B cell (primary cell): ENCODE measurements around the gene SRP14. TPM values are rescaled to one million over a fixed set of nuclear protein-coding genes. Genes with fewer than 3 reads are reported as not detected.

ENCODE experiments used
- ATAC-seq: fragments of 200-7000 bp; cut with Tn5 transposase; one replicate; pipeline ENCODE4 v1.10.0; 2021; ENCODE audit warnings: low read depth, mild to moderate bottlenecking, moderate number of reproducible peaks, moderate library complexity
- CTCF ChIA-PET: fragments of 350-600 bp; sonication (Branson Sonifier 250); formaldehyde crosslinking; loops from one replicate; lab custom pipeline; 2021; ENCODE audit warnings: antibody characterized with exemption, inconsistent platforms; lab: Charles Lee
- POLR2A ChIA-PET: fragments of 350-600 bp; sonication (Branson Sonifier 250); formaldehyde crosslinking; loops from one replicate; lab custom pipeline; 2021; ENCODE audit warnings: antibody characterized with exemption; lab: Charles Lee
- DNase-seq: peaks from one replicate; pipeline ENCODE4 v3.0.0; 2013
- H2AFZ ChIP-seq: 2 replicates; pipeline ENCODE4 v1.6.1; 2012; ENCODE audit warnings: mild to moderate bottlenecking, low read depth, low read length; ENCODE audit not compliant: insufficient read depth, poor library complexity, severe bottlenecking
- H3K27ac ChIP-seq, 2 donors: 1 replicate in 1 of 2; 2 replicates in 1 of 2; pipeline ENCODE4 v1.5.1; 2012 to 2013; ENCODE audit warnings: low read length in 2 of 2, mild to moderate bottlenecking in 2 of 2, moderate library complexity in 1 of 2
- H3K27me3 ChIP-seq, 4 experiments: fragments of 200-600 bp in 1 of 4; sonication (generic) in 1 of 4; replicated peaks in 1 of 4; 1 replicate in 2 of 4; 2 replicates in 2 of 4; pipeline versions ENCODE4 v1.6.1 to v1.7.0; 2013 to 2016; ENCODE audit warnings: low read length in 3 of 4, mild to moderate bottlenecking in 2 of 4, mixed read lengths in 1 of 4, moderate library complexity in 1 of 4; ENCODE audit not compliant: insufficient read depth in 4 of 4, control insufficient read depth in 3 of 4; ENCODE audit errors: control extremely low read depth in 1 of 4
- H3K36me3 ChIP-seq, 2 experiments: replicated peaks in 1 of 2; 1 replicate in 1 of 2; 2 replicates in 1 of 2; pipeline versions ENCODE4 v1.6.1 to v1.7.1; 2013; ENCODE audit warnings: low read length in 1 of 2; ENCODE audit not compliant: insufficient read depth in 2 of 2, control insufficient read depth in 1 of 2; ENCODE audit errors: control extremely low read depth in 1 of 2, extremely low read depth in 1 of 2
- H3K4me1 ChIP-seq, 2 donors: fragments of 200-600 bp in 1 of 2; sonication (generic) in 1 of 2; 1 replicate in 1 of 2; 2 replicates in 1 of 2; pipeline versions ENCODE4 v1.5.1 to v1.6.1; 2013 to 2017; ENCODE audit warnings: low read length in 2 of 2; ENCODE audit not compliant: control insufficient read depth in 2 of 2, insufficient read depth in 2 of 2
- H3K4me2 ChIP-seq: replicated peaks from 2 replicates; pipeline ENCODE3; 2012; ENCODE audit warnings: mild to moderate bottlenecking, low read depth, low read length; ENCODE audit not compliant: poor library complexity, severe bottlenecking
- H3K4me3 ChIP-seq, 5 experiments: fragments of 200-600 bp in 1 of 5; sonication (generic) in 1 of 5; 1 replicate in 3 of 5; 2 replicates in 2 of 5; pipeline versions ENCODE4 v1.5.1 to v1.7.0; 2011 to 2016; ENCODE audit warnings: low read length in 4 of 5, mild to moderate bottlenecking in 4 of 5, low read depth in 2 of 5, control low read depth in 1 of 5, moderate library complexity in 1 of 5; ENCODE audit not compliant: insufficient read depth in 1 of 5; ENCODE audit errors: control extremely low read depth in 1 of 5, extremely low read depth in 1 of 5
- H3K79me2 ChIP-seq: fragments of 200-600 bp; sonication (generic); one replicate; pipeline ENCODE4 v1.6.0; 2016; ENCODE audit warnings: low read length; ENCODE audit not compliant: control insufficient read depth, insufficient read depth
- H3K9ac ChIP-seq: fragments of 200-600 bp; sonication (generic); 2 replicates; pipeline ENCODE4 v1.6.1; 2017; ENCODE audit warnings: mild to moderate bottlenecking, low read length, moderate library complexity
- H3K9me3 ChIP-seq, 3 donors: one replicate each; pipeline versions ENCODE4 v1.6.1 to v1.7.1; 2013; ENCODE audit warnings: low read length in 2 of 3; ENCODE audit not compliant: control insufficient read depth in 2 of 3, insufficient read depth in 1 of 3; ENCODE audit errors: control extremely low read depth in 1 of 3
- H4K20me1 ChIP-seq: 2 replicates; pipeline ENCODE4 v1.6.0; 2012; ENCODE audit warnings: mild to moderate bottlenecking, low read length; ENCODE audit not compliant: insufficient read depth, control insufficient read depth, poor library complexity, severe bottlenecking
- H3K27ac Mint-ChIP-seq: one replicate; pipeline ENCODE4 v1.8.0; 2021; ENCODE audit warnings: mixed read lengths
- H3K27me3 Mint-ChIP-seq: one replicate; pipeline ENCODE4 v1.8.0; 2021; ENCODE audit warnings: mixed read lengths
- H3K4me1 Mint-ChIP-seq: one replicate; pipeline ENCODE4 v1.8.0; 2021; ENCODE audit warnings: mixed read lengths
- H3K4me3 Mint-ChIP-seq: one replicate; pipeline ENCODE4 v1.8.0; 2021; ENCODE audit warnings: mixed read lengths
- H3K9me3 Mint-ChIP-seq: one replicate; pipeline ENCODE4 v1.8.0; 2022; ENCODE audit warnings: mixed read lengths; ENCODE audit not compliant: insufficient read depth
- EZH2 ChIP-seq: IDR thresholded peaks from 2 replicates; pipeline ENCODE4 v1.6.1; 2012; ENCODE audit warnings: borderline replicate concordance, low read depth, mild to moderate bottlenecking, moderate library complexity, low read length; ENCODE audit not compliant: insufficient read depth, poor library complexity, severe bottlenecking
- WGBS: methylation state at CpG from one replicate; pipeline ENCODE4 v1.1.5; 2013; ENCODE audit warnings: missing lambda C conversion rate; ENCODE audit not compliant: insufficient coverage; 5-methylcytosine and 5-hydroxymethylcytosine counted together
- intact Hi-C: fragments of 100-400 bp; cut with micrococcal nuclease; formaldehyde crosslinking; loops from one replicate; pipeline ENCODE4 v1.10.0; 2022
- polyA plus RNA-seq: library from polyadenylated mRNA; depleted of rRNA; stranded (reverse); fragments of >200 nt; gene quantifications from 2 replicates; pipeline ENCODE4 v1.2.3, GENCODE V29; 2012
- total RNA-seq, 2 donors: library from RNA; stranded (reverse); fragments of 120-200 nt in 1 of 2; gene quantifications; 1 replicate in 1 of 2; 2 replicates in 1 of 2; pipeline versions ENCODE4 v1.2.3 to v1.2.4, GENCODE V29; 2013 to 2022
- TF ChIP-seq, protein P1 (sequence below): fragments of 200-600 bp; IDR thresholded peaks from one replicate; pipeline ENCODE4 v1.8.0; 2022; ENCODE audit warnings: antibody characterized with exemption, mild to moderate bottlenecking

SRP14 gene
- total and polyA plus RNA-seq, 2 donors (not counting 1 experiment from before 2014, with no cell fraction given), result 120 to 131 TPM

DNA sequence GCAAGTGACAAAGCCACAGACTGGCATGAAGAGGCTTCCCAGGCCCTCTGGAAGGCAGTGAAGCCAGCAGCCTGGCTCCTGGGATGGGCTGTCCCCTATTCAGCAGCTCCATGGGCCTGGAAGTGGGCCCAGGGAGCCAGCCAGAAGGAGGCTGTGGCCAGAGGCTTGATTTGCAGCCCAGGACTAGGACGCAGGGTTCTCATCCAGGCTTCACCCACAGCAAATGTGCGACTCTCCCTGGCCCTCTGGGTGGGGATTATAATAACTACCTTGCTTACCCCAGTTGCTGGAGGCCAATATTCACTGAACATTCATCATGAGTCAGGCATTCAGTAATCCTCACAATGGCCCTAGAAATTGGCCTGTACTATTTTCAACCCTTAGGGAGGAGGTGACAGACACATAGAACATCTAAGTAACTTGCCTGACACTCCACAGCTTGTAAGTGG lies 24.6 kb upstream of the SRP14 start:
- WGBS, result 94% methylated on average over 2 of the region's 2 CpGs
- peaks cover 26 to 35% of the 10 kb centered on the region in 2 donors for H3K4me1 ChIP-seq
- intact Hi-C loops, result loop anchor here (1.0 kb wide), 1 partner anchor 9 kb away; no protein-coding TSS in a partner anchor
- H3K9ac ChIP-seq, result no peak overlapping the region
- CTCF ChIA-PET, result interaction anchor here (1.0 to 2.6 kb wide), 7 partner anchors 9 to 154 kb away, joined by 3 to 14 read pairs (median 4); no protein-coding TSS in a partner anchor
- H3K79me2 ChIP-seq, result no peaks in the 10 kb centered on the region
- peaks cover 19% of the 10 kb centered on the region for H3K4me1 Mint-ChIP-seq
- no peaks in the 10 kb centered on the region for H3K9me3 ChIP-seq
- no peaks in the 10 kb centered on the region for H3K27me3 ChIP-seq
- H3K27me3 Mint-ChIP-seq, result no peaks in the 10 kb centered on the region
- no peak overlapping the region for H3K4me2 ChIP-seq
- no peak for ATAC-seq
- no peak overlapping the region for H3K4me3 ChIP-seq
- no peaks in the 10 kb centered on the region for H4K20me1 ChIP-seq
- no peaks in the 10 kb centered on the region for H3K9me3 Mint-ChIP-seq
- POLR2A ChIA-PET, result interaction anchor here (1.2 to 1.4 kb wide), 3 partner anchors 15 to 45 kb away, joined by 4 to 7 read pairs (median 4); partner anchors contain the start of gene BMF
- no peaks in the 10 kb centered on the region for H3K36me3 ChIP-seq
- DNase-seq, result no peak
- TF ChIP-seq, protein P1, sequence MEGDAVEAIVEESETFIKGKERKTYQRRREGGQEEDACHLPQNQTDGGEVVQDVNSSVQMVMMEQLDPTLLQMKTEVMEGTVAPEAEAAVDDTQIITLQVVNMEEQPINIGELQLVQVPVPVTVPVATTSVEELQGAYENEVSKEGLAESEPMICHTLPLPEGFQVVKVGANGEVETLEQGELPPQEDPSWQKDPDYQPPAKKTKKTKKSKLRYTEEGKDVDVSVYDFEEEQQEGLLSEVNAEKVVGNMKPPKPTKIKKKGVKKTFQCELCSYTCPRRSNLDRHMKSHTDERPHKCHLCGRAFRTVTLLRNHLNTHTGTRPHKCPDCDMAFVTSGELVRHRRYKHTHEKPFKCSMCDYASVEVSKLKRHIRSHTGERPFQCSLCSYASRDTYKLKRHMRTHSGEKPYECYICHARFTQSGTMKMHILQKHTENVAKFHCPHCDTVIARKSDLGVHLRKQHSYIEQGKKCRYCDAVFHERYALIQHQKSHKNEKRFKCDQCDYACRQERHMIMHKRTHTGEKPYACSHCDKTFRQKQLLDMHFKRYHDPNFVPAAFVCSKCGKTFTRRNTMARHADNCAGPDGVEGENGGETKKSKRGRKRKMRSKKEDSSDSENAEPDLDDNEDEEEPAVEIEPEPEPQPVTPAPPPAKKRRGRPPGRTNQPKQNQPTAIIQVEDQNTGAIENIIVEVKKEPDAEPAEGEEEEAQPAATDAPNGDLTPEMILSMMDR, result no peak
- no peak for TF ChIP-seq EZH2
- no peak overlapping the region for H2AFZ ChIP-seq
- H3K4me3 Mint-ChIP-seq, result no peak overlapping the region
- peak overlapping the region in 1 of 2 donors; percentile 80 for H3K27ac ChIP-seq
- peak overlapping the region; percentile 93 for H3K27ac Mint-ChIP-seq

DNA sequence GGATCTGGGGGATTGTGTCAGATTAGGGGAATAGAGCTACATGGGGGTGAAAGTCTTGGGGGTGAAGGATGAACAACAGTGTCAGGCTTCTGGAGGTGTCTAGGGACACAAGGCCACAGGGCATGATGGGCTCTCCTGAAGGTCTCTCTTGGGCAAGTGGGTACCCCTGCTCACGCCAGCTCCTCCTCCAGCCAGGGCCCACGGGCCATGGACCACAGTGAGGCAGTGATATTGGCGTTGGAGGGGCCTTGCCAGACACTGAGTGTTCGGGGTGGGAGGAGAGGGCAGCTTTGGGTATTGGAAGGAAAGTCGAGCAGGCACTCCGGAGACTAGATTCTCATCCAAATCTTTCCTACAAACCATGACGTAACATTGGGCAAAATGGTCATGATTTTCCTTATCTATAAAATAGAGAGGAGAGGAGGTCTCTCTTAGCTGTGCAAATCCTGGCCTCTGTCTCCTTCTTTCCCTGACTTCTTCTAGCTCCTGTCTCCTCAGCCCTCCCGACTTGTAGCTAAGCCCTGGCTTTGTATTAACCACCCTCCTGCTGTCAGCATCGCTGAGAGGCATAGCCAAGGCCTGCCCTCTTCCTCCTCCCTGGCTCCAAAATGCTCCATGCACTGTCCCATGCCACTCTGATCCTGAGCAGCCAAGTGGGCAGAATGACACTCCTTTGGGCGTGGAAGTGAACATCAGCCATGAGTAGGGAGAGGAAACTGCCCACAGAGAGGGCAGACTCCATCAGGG lies 24.0 kb upstream of the SRP14 start:
- no peaks in the 10 kb centered on the region for H3K9me3 Mint-ChIP-seq
- intact Hi-C loops, result no loop called here
- Histone ChIP-seq H3K4me3 (no peak overlapping the region), H3K4me1 (peaks cover 20 to 37% of the 10 kb centered on the region in 2 donors), H3K27ac (no peak overlapping the region), H4K20me1 (no peaks in the 10 kb centered on the region), H3K9me3 (no peaks in the 10 kb centered on the region), H3K27me3 (no peaks in the 10 kb centered on the region), H3K36me3 (no peaks in the 10 kb centered on the region), H2AFZ (no peak overlapping the region), H3K4me2 (no peak overlapping the region), H3K79me2 (no peaks in the 10 kb centered on the region), H3K9ac (no peak overlapping the region)
- peak overlapping the region; percentile 93 for H3K27ac Mint-ChIP-seq
- DNase-seq (no peak), ATAC-seq (no peak)
- H3K4me3 Mint-ChIP-seq, result no peak overlapping the region
- POLR2A ChIA-PET, result interaction anchor here (0.6 to 1.2 kb wide), 4 partner anchors 9 to 43 kb away, joined by 3 to 7 read pairs (median 4); no protein-coding TSS in a partner anchor
- 96% methylated on average over 5 of the region's 10 CpGs for WGBS
- peaks cover 25% of the 10 kb centered on the region for H3K4me1 Mint-ChIP-seq
- CTCF ChIA-PET, result interaction anchor here (1.0 to 2.6 kb wide), 6 partner anchors 8 to 154 kb away, joined by 3 to 11 read pairs (median 4); no protein-coding TSS in a partner anchor
- no peaks in the 10 kb centered on the region for H3K27me3 Mint-ChIP-seq
- TF ChIP-seq, protein P1, result no peak
- no peak for TF ChIP-seq EZH2
